ENCODE data around the gene PCNT.
"Not testable (repeated sequence)": the region's sequence is repeated elsewhere in the genome, so short reads cannot be mapped to it uniquely, and the experiment has no call there.

Gene PCNT

GRCh38 chr21:46429754-46430681, 106.1 kb downstream of the PCNT start:
- no peak for DNase-seq (ENCODE audit: low read depth, low spot score)
- no peak overlapping the region for H3K4me3 ChIP-seq (ENCODE audit: low read length)

GRCh38 chr21:46431448-46431847, 107.5 kb downstream of the PCNT start:
- no peak overlapping the region for H3K4me3 ChIP-seq (ENCODE audit: low read length)
- no peak for DNase-seq (ENCODE audit: low read depth, low spot score)

DNA sequence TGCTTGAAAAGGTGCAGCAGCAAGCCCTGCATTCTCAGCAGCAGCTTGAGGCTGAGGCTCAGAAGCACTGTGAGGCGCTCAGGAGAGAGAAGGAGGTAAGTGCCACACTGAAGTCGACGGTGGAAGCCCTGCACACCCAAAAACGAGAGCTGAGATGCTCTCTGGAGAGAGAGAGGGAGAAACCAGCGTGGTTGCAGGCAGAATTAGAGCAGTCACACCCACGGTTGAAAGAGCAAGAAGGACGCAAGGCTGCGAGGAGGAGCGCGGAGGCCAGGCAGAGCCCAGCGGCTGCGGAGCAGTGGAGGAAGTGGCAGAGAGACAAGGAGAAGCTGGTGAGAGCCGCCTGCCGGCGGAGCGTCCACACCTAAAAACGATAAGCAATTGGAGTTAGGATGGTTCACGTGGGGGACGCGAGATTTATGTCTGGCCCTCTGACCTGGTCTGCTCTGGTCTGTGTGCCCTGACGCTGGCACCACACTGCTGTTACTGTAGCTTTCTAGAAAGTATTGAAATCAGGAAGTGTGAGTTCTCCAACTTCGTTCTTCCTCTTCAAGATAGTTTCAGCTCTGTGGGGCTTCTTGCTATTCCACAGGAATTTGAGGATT, 108.0 kb downstream of the PCNT start:
- H3K4me3 ChIP-seq (ENCODE audit: low read length) = no peak overlapping the region
- DNase-seq (ENCODE audit: low read depth, low spot score) = no peak

DNA sequence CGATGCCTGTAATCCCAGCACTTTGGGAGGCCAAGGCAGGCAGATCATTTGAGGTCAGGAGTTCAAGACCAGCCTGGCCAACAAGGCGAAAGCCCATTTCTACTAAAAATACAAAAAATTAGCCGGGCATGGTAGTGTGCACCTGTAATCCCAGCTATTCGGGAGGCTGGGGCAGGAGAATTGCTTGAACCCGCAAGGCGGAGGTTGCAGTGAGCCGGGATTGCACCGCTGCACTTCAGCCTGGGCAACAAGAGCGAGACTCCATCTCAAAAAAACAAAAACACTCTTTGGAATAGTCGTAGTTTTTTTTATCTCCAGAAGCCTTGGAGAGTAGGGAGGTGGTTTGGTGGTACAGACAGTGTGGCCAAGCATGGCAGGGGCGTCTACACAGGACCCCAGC, 109.2 kb downstream of the PCNT start:
- not testable (repeated sequence) for H3K4me3 ChIP-seq (ENCODE audit: low read length); DNase-seq (ENCODE audit: low read depth, low spot score)

- no peak for DNase-seq (ENCODE audit: low read depth, low spot score)
- no peak overlapping the region for H3K4me3 ChIP-seq (ENCODE audit: low read length)
Observed at GRCh38 chr21:46434322-46434958, 110.5 kb downstream of the PCNT start.

DNA sequence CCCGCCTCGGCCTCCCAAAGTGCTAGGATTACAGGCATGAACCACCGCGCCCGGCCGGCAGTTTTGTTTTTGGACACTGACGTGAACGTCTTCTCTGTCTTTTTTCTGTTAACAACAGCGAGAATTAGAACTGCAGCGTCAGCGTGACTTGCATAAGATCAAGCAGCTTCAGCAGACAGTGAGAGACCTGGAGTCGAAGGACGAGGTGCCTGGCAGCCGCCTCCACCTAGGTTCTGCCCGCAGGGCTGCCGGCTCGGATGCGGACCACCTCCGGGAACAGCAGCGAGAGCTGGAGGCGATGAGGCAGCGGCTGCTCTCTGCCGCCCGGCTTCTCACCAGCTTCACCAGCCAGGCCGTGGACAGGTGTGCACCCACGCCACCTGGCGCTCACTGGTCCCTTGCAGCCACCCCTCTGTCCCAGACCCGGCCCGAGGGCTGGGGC, 111.9 kb downstream of the PCNT start:
- DNase-seq (ENCODE audit: low read depth, low spot score) = no peak
- no peak overlapping the region for H3K4me3 ChIP-seq (ENCODE audit: low read length)

DNA sequence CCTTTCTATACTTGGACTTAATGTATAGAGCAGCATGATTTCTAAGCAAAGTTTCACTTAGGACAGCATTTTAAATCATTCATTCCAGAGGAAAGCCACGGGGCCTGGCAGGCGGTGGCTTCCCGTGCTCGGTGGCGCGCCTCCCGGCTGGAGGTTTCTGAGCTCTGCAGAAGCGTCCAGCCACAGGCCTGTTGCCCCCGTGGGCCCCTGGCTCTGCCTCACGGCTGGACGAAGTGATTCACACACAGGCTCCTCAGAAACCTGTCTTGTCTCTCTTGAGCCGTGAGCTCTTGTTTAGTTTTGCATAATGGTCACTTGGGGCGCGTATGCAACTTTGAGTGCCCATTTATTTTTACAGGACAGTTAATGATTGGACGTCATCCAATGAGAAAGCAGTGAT, 112.7 kb downstream of the PCNT start:
- DNase-seq (ENCODE audit: low read depth, low spot score) = no peak
- no peak overlapping the region for H3K4me3 ChIP-seq (ENCODE audit: low read length)

DNA sequence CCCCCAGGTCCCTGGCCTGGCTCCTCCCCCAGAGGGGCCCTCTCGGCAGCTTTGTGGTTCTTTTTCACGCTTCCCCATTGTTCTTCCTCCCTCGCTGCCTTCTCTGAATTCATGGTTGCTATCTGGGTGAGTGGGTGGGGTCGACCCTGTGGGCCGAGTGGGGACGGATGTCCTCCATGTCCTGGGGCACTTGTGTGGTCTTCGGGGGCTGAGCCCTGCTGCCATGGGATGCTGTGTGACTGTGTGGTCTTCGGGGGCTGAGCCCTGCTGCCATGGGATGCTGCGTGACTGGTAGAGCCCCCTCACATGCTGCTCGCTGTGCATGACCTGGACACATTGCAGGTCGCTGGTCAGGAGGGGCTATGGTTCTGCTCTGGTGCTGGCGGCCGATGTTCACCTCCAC, 113.1 kb downstream of the PCNT start:
- DNase-seq (ENCODE audit: low read depth, low spot score) = no peak
- H3K4me3 ChIP-seq (ENCODE audit: low read length) = no peak overlapping the region

DNA sequence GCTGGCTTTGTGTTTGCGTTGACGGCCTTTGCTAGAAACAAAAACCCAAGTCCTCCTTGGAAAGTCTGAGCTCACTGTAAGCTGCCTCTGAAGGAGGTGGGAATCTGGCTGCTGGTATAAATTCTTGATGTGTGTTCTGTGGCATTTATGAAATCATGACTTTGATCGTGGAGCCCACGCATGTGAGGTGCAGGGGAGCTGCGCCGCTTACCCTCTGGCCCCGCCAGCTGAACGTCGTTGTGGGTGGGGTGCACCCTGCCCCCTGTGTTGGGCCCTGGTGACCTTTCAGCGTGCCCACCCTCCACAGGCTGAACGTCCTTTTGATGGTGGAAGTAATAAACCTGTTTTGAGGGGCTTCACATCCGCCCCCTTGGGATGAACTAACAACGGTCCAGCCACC, 113.6 kb downstream of the PCNT start:
- no peak overlapping the region for H3K4me3 ChIP-seq (ENCODE audit: low read length)
- DNase-seq (ENCODE audit: low read depth, low spot score) = no peak

DNA sequence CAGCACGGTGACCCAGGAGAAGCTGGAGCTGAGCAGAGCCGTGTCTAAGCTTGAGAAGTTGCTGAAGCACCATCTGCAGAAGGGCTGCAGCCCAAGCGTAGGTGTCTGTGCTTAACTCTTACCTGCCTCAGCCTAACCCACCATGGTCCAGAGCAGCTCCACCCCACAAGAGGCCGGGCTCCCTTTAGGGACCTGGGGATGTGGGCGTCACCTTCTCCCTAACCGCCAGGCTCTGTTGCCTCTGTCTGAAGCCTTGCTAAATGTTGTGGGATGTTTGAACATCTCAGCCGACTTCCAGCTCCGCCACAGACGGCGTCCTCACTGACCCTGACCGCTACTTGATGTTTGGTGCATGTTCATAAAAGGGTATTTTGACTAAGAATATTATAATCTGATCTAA, 114.3 kb downstream of the PCNT start:
- no peak for DNase-seq (ENCODE audit: low read depth, low spot score)
- H3K4me3 ChIP-seq (ENCODE audit: low read length) = no peak overlapping the region

- H3K4me3 ChIP-seq (ENCODE audit: low read length) = no peak overlapping the region
Observed at GRCh38 chr21:46439906-46440305, 116.0 kb downstream of the PCNT start.

DNA sequence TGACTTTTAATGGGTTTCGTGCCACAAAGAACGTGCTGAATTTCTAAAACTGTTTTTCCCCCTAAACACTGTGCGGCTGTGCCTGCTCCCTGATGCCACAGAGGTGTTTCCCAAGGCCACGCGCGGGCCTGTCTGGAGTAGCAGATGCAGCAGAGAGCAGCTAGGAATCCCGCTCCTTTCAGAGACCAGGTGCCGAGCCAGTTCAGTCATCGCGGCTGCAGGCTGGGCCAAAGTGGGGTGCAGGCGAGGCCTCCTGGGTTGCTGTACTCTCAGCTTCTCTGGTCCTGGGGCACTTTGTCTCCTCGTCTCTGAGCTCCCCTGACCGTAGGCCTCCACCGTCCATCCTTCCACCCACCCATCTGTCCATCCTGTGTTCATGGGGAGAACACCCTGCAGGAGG, 117.4 kb downstream of the PCNT start:
- no peak overlapping the region for H3K4me3 ChIP-seq (ENCODE audit: low read length)
- no peak for DNase-seq (ENCODE audit: low read depth, low spot score)

More at GRCh38 chr21:46439906-46440305, 116.0 kb downstream of the PCNT start:
- no peak for DNase-seq (ENCODE audit: low read depth, low spot score)

- DNase-seq (ENCODE audit: low read depth, low spot score) = no peak
- H3K4me3 ChIP-seq (ENCODE audit: low read length) = no peak overlapping the region
Observed at GRCh38 chr21:46441961-46442498, 118.1 kb downstream of the PCNT start.

DNA sequence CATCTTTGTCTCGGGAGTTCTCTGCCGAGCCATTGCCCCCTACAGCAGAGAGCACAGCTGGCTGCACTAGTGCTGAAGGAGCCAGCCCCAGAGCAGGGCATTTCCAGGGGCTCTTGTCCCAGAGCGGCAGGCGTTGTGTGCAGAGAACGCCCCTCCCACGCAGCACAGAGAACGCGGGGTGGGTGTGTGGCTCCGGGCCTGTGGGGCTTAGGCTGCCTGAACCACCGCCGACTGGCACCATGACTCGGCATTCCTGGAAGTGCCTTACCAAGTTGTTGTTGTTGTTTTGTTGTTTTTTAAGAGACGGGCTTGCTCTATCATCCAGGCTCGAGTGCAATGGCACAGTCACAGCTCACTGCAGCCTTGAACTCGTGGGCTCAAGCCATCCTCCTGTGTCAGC, 119.0 kb downstream of the PCNT start:
- DNase-seq (ENCODE audit: low read depth, low spot score) = no peak
- no peak overlapping the region for H3K4me3 ChIP-seq (ENCODE audit: low read length)

GRCh38 chr21:46443910-46444309, 120.0 kb downstream of the PCNT start:
- H3K4me3 ChIP-seq (ENCODE audit: low read length) = no peak overlapping the region
- DNase-seq (ENCODE audit: low read depth, low spot score) = no peak

DNA sequence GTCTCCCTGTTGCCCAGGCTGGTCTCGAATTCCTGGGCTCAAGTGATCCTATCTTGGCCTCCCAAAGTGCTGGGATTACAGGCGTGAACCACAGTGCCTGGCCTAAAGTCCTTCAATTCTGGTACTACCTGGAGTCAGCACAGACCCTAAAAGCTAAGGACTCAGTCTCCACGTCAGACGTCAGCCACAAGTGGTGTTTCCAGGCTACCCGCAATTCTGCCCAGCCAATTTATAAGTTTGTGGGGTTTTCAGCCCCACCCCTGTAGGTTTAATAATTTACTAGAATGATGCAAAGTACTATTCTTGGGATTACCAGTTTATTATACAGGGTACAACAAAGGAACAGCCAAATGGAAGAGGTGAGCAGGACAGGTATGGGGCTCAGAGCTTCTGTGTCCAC, 124.2 kb downstream of the PCNT start:
- DNase-seq (ENCODE audit: low read depth, low spot score) = no peak
- no peak overlapping the region for H3K4me3 ChIP-seq (ENCODE audit: low read length)

DNA sequence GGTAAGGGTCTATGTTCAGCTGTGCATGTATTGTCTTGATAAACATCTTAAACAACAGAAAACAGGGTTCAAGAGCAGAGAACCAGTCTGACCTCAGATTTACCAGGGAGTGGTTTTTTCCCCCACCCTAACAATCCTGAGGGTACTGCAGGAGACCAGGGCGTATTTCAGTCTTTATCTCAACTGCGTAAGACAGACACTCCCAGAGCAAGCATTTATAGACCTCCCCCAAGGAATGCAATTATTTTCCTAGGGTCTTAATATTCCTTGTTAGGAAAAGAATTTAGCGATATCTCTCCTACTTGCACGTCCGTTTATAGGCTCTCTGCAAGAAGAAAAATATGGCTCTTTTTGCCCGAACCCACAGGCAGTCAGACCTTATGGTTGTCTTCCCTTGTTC, 124.9 kb downstream of the PCNT start:
- DNase-seq (ENCODE audit: low read depth, low spot score); H3K4me3 ChIP-seq (ENCODE audit: low read length): not testable (repeated sequence)

DNA sequence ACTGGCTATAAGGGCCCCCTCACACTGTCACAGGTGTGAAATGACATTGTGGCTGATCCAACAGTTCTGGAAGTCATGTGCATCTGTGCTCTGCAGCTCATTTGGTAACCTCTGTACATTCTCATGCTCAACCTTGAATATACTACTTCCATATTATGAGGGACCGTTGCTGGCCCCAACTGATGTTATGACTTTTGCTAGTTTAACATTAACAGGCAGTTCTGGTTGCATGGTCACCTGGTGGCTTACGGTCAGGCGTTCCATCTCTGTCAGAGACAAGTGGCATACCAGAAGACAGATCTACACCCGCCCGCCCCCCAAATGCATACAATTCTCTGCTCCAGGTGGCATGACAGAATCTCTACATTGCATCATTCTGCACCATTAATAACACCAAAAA, 128.8 kb downstream of the PCNT start:
- no peak overlapping the region for H3K4me3 ChIP-seq (ENCODE audit: low read length)
- no peak for DNase-seq (ENCODE audit: low read depth, low spot score)

DNA sequence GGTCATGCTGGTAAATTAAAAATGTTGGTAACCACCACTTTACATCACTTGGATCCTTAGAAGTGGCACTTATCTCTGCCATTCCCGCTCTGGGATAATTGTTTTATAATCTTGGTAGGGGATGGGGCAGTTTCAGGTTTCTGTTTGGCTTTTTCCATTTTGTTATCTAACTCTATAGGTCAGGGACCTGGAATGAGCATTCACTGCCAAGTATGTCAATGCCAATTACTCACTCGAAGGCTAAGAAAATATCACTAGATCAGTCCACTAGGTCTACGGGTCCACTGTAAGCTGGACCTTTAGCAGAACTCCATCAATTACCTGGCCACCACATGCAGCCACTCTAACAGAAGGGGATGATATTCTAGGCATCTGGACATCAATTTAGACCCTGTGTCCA, 130.2 kb downstream of the PCNT start:
- DNase-seq (ENCODE audit: low read depth, low spot score) = no peak
- no peak overlapping the region for H3K4me3 ChIP-seq (ENCODE audit: low read length)

Measured in Jurkat, Clone E6-1 (cell line).